ENCODE results near the gene ZNF692.
A peak's percentile ranks its signal among the peaks of the same experiment; 100 is the strongest.
"Not testable (repeated sequence)": the region's sequence is repeated elsewhere in the genome, so short reads cannot be mapped to it uniquely, and the experiment has no call there.

ZNF692 gene

GRCh38 chr1:248858891-248859889 is at the start of gene ZNF692:
ZNF692 (minus strand) TSS chr1:248859085; CDS start chr1:248858309, 776 bp downstream.
- Histone ChIP-seq H3K27ac (peak within 1 kb of the TSS; percentile 59 to 95 (median 90)), H3K4me3 (peak within 1 kb of the TSS; percentile 38 to 61 (median 48))

- H3K4me3 ChIP-seq = peak overlapping the region; percentile 28 to 65 (median 52)
- peak overlapping the region in 20 of 21 experiments; percentile 39 to 94 (median 82) for H3K27ac ChIP-seq
Observed at GRCh38 chr1:248906753-248907661, 48.1 kb upstream of the ZNF692 start.

GRCh38 chr1:248906009-248906752 is 47.3 kb upstream of the ZNF692 start, which contains the start of gene PGBD2:
PGBD2 (plus strand) TSS chr1:248906235; CDS start chr1:248913863, 7,628 bp downstream.
- peak within 1 kb of the TSS; percentile 33 to 65 (median 52) for H3K4me3 ChIP-seq
- peak within 1 kb of the TSS; percentile 59 to 94 (median 90) for H3K27ac ChIP-seq

- H3K4me3 ChIP-seq = peak overlapping the region; percentile 33 to 65 (median 52)
- peak overlapping the region; percentile 59 to 94 (median 90) for H3K27ac ChIP-seq
Observed at GRCh38 chr1:248905662-248906008, 46.8 kb upstream of the ZNF692 start.

GRCh38 chr1:248904437-248905216 is 45.7 kb upstream of the ZNF692 start:
- no peak overlapping the region for H3K27ac ChIP-seq

GRCh38 chr1:248901578-248901977 is 42.7 kb upstream of the ZNF692 start:
- Histone ChIP-seq H3K4me3 (no peak overlapping the region), H3K27ac (no peak overlapping the region)

More at GRCh38 chr1:248904437-248905216, 45.7 kb upstream of the ZNF692 start:
- no peak overlapping the region for H3K4me3 ChIP-seq

GRCh38 chr1:248900637-248901036 is 41.8 kb upstream of the ZNF692 start:
- H3K27ac ChIP-seq = no peak overlapping the region
- H3K4me3 ChIP-seq = no peak overlapping the region

- H3K27ac ChIP-seq = peak overlapping the region in 1 of 21 experiments; percentile 58
Observed at GRCh38 chr1:248897412-248898337, 38.8 kb upstream of the ZNF692 start.

GRCh38 chr1:248894837-248895236 is 36.0 kb upstream of the ZNF692 start:
- no peak overlapping the region for H3K27ac ChIP-seq
- no peak overlapping the region for H3K4me3 ChIP-seq

More at GRCh38 chr1:248897412-248898337, 38.8 kb upstream of the ZNF692 start:
- peak overlapping the region in 2 of 7 experiments; percentile 9 to 14 for H3K4me3 ChIP-seq

GRCh38 chr1:248892590-248892989 is 33.7 kb upstream of the ZNF692 start:
- Histone ChIP-seq H3K4me3 (no peak overlapping the region), H3K27ac (no peak overlapping the region)

GRCh38 chr1:248891758-248892157 is 32.9 kb upstream of the ZNF692 start:
- H3K4me3 ChIP-seq = no peak overlapping the region
- no peak overlapping the region for H3K27ac ChIP-seq

GRCh38 chr1:248890549-248891498 is 31.9 kb upstream of the ZNF692 start:
- Histone ChIP-seq H3K27ac (no peak overlapping the region), H3K4me3 (no peak overlapping the region)

GRCh38 chr1:248889914-248890243 is 31.0 kb upstream of the ZNF692 start:
- H3K4me3 ChIP-seq, H3K27ac ChIP-seq: not testable (repeated sequence)

GRCh38 chr1:248886237-248886895 is 27.5 kb upstream of the ZNF692 start:
- Histone ChIP-seq H3K27ac (no peak overlapping the region), H3K4me3 (no peak overlapping the region)

GRCh38 chr1:248885646-248886045 is 26.8 kb upstream of the ZNF692 start:
- H3K4me3 ChIP-seq = no peak overlapping the region
- H3K27ac ChIP-seq = no peak overlapping the region

Data from skin epidermis (tissue), 12 donors.